OCI-LY1 (cell line): ENCODE results near the gene ASCL5.

Source experiments
- CTCF ChIP-seq: fragments of 200-600 bp; sonication (generic), shearing (Covaris generic); IDR thresholded peaks from 2 replicates; pipeline ENCODE4 v1.5.1; 2017; ENCODE audit warnings: mild to moderate bottlenecking, antibody characterized with exemption, low read length, moderate library complexity, mixed read lengths
- EZH2 ChIP-seq: fragments of 200-600 bp; sonication (generic), shearing (Covaris generic); IDR thresholded peaks from 2 replicates; pipeline ENCODE4 v1.8.0; 2017; ENCODE audit warnings: borderline replicate concordance, mixed run types, mild to moderate bottlenecking, antibody characterized with exemption, low read length, moderate library complexity, mixed read lengths

GRCh38 chr1:201145132-201145531 lies 18.1 kb upstream of the ASCL5 start:
- no peak for TF ChIP-seq EZH2
- TF ChIP-seq CTCF, result no peak
